Mesothelial cell of epicardium (in vitro differentiated cells): ENCODE data around the gene NACC2. TPM values are rescaled to one million over a fixed set of nuclear protein-coding genes. Genes with fewer than 3 reads are reported as not detected.

Experiments used
- DNase-seq, 2 experiments: peaks; one replicate each; pipeline ENCODE4 v3.0.0; 2021; ENCODE audit warnings: low spot score in 2 of 2; ENCODE audit not compliant: unreplicated experiment in 2 of 2
- H3K27ac Mint-ChIP-seq: 2 replicates; pipeline ENCODE4 v1.8.0; 2021; ENCODE audit warnings: mixed read lengths
- H3K27me3 Mint-ChIP-seq: 2 replicates; pipeline ENCODE4 v1.8.0; 2021; ENCODE audit warnings: low read depth, mixed read lengths
- H3K36me3 Mint-ChIP-seq: 2 replicates; pipeline ENCODE4 v1.8.0; 2021; ENCODE audit warnings: mixed read lengths
- H3K4me1 Mint-ChIP-seq: 2 replicates; pipeline ENCODE4 v1.8.0; 2021; ENCODE audit warnings: mixed read lengths
- H3K4me3 Mint-ChIP-seq: 2 replicates; pipeline ENCODE4 v1.8.0; 2021; ENCODE audit warnings: mild to moderate bottlenecking, moderate library complexity, mixed read lengths
- H3K9me3 Mint-ChIP-seq: 2 replicates; pipeline ENCODE4 v1.8.0; 2021; ENCODE audit warnings: mixed read lengths
- total RNA-seq: library from RNA; stranded (reverse); gene quantifications from 3 replicates; pipeline ENCODE4 v1.2.1, GENCODE V29; 2021
- TF ChIP-seq, protein P1 (sequence below): fragments of 200-600 bp; sonication (generic); IDR thresholded peaks from one replicate; pipeline ENCODE4 v1.5.0; 2021; ENCODE audit warnings: antibody characterized with exemption; ENCODE audit not compliant: unreplicated experiment

Gene NACC2
- total RNA-seq, 1 donor from 2014 or later = 18.4 TPM

GRCh38 chr9:136118320-136119060 lies 23.4 kb upstream of the NACC2 start, which contains the start of gene TMEM250:
Gene TMEM250, minus strand, starts transcription at chr9:136118875. Its CDS starts 1,975 bp downstream, at chr9:136116900.
- H3K4me1 Mint-ChIP-seq = no peaks in the 10 kb centered on the region
- peak; percentile 95 to 97 for DNase-seq
- H3K27ac Mint-ChIP-seq = peak within 1 kb of the TSS; percentile 81
- H3K36me3 Mint-ChIP-seq = peaks cover under 1% of the 10 kb centered on the region
- TF ChIP-seq, protein P1, sequence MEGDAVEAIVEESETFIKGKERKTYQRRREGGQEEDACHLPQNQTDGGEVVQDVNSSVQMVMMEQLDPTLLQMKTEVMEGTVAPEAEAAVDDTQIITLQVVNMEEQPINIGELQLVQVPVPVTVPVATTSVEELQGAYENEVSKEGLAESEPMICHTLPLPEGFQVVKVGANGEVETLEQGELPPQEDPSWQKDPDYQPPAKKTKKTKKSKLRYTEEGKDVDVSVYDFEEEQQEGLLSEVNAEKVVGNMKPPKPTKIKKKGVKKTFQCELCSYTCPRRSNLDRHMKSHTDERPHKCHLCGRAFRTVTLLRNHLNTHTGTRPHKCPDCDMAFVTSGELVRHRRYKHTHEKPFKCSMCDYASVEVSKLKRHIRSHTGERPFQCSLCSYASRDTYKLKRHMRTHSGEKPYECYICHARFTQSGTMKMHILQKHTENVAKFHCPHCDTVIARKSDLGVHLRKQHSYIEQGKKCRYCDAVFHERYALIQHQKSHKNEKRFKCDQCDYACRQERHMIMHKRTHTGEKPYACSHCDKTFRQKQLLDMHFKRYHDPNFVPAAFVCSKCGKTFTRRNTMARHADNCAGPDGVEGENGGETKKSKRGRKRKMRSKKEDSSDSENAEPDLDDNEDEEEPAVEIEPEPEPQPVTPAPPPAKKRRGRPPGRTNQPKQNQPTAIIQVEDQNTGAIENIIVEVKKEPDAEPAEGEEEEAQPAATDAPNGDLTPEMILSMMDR = no peak
- H3K9me3 Mint-ChIP-seq = no peaks in the 10 kb centered on the region
- H3K4me3 Mint-ChIP-seq = peak within 1 kb of the TSS; percentile 70
- peaks cover 5% of the 10 kb centered on the region for H3K27me3 Mint-ChIP-seq

- peak overlapping the region; percentile 68 for H3K4me3 Mint-ChIP-seq
- peaks cover under 1% of the 10 kb centered on the region for H3K27me3 Mint-ChIP-seq
- H3K27ac Mint-ChIP-seq = peak overlapping the region; percentile 81
Observed at GRCh38 chr9:136117916-136118319, 22.8 kb upstream of the NACC2 start.

GRCh38 chr9:136117291-136117915 lies 22.3 kb upstream of the NACC2 start:
- no peaks in the 10 kb centered on the region for H3K4me1 Mint-ChIP-seq
- no peaks in the 10 kb centered on the region for H3K27me3 Mint-ChIP-seq
- H3K9me3 Mint-ChIP-seq = no peaks in the 10 kb centered on the region
- H3K36me3 Mint-ChIP-seq = peaks cover 1% of the 10 kb centered on the region
- TF ChIP-seq, protein P1 = no peak
- H3K4me3 Mint-ChIP-seq = peak overlapping the region; percentile 68
- H3K27ac Mint-ChIP-seq = peak overlapping the region; percentile 81
- DNase-seq = no peak

More at GRCh38 chr9:136117916-136118319, 22.8 kb upstream of the NACC2 start:
- no peaks in the 10 kb centered on the region for H3K9me3 Mint-ChIP-seq
- no peak for DNase-seq
- peaks cover 1% of the 10 kb centered on the region for H3K36me3 Mint-ChIP-seq
- no peaks in the 10 kb centered on the region for H3K4me1 Mint-ChIP-seq
- TF ChIP-seq, protein P1 = no peak

- Mint-ChIP-seq H3K36me3 (peaks cover 1% of the 10 kb centered on the region), H3K4me3 (peak overlapping the region; percentile 68), H3K27me3 (no peaks in the 10 kb centered on the region), H3K4me1 (peaks cover under 1% of the 10 kb centered on the region), H3K9me3 (no peaks in the 10 kb centered on the region), H3K27ac (no peak overlapping the region)
- TF ChIP-seq, protein P1 = no peak
- no peak for DNase-seq
Observed at GRCh38 chr9:136116360-136117098, 21.4 kb upstream of the NACC2 start.

DNA sequence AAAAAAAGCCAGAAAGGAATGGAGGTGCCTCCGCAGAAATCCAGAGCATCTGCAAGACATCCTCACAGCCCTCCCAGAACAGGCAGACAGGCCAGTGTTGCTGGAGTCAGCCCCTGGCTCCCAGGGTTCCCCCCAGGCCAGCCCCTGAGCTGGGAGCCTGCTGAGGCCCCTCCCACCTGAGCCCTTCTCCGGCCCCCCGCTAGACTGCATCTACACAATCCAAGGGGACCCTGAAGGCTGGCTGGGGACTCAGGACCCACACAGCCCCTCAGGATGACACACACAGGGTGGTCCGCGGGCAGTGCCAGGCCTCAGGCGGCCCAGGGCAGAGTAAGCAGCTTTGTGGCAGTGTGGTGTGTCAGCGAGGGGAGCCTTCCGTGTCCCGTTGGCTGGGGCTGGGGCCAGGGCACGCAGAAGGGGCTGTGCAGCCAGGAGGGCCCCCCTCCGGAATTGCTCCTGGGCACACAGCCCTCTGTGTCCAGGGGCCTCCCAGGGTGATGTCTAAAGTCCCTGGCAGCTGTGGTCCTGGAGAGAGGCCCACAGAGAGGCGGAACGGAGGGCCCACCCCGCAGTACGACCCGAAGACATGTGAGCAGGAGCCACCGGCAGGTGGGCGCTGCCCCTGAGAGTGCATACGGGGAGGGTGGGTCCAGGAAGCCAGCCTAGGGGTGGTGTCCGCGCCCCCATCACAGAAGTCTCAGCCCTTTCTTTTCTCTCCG lies 20.7 kb upstream of the NACC2 start:
- TF ChIP-seq, protein P1 = no peak
- no peaks in the 10 kb centered on the region for H3K27me3 Mint-ChIP-seq
- DNase-seq = no peak
- peaks cover 1% of the 10 kb centered on the region for H3K36me3 Mint-ChIP-seq
- H3K9me3 Mint-ChIP-seq = no peaks in the 10 kb centered on the region
- no peak overlapping the region for H3K27ac Mint-ChIP-seq
- no peak overlapping the region for H3K4me3 Mint-ChIP-seq
- peaks cover 4% of the 10 kb centered on the region for H3K4me1 Mint-ChIP-seq
